Karpas-422 (cell line): Measurements from ENCODE around the gene FAM135A. TPM values are rescaled to one million over a fixed set of nuclear protein-coding genes. Genes with fewer than 3 reads are reported as not detected.

ENCODE experiments used
- DNase-seq: peaks from one replicate; pipeline ENCODE4 v3.0.0-alpha.2; 2015
- H2AFZ ChIP-seq: fragments of 200-600 bp; sonication (generic); 2 replicates; pipeline ENCODE4 v1.6.1; 2014; ENCODE audit warnings: antibody characterized with exemption, low read length, mixed read lengths
- H3K27ac ChIP-seq: fragments of 200-600 bp; sonication (generic); 2 replicates; pipeline ENCODE4 v1.5.1; 2014; ENCODE audit warnings: mild to moderate bottlenecking, low read length, moderate library complexity
- H3K27me3 ChIP-seq: fragments of 200-600 bp; sonication (generic); 2 replicates; pipeline ENCODE4 v1.6.1; 2014; ENCODE audit warnings: low read length, mixed read lengths
- H3K36me3 ChIP-seq: fragments of 200-600 bp; sonication (generic); 2 replicates; pipeline ENCODE4 v1.6.1; 2014; ENCODE audit warnings: low read length, mixed read lengths; ENCODE audit not compliant: insufficient read depth
- H3K4me1 ChIP-seq: fragments of 200-600 bp; sonication (generic); 2 replicates; pipeline ENCODE4 v1.6.1; 2014; ENCODE audit warnings: mild to moderate bottlenecking, low read length, mixed read lengths
- H3K4me2 ChIP-seq: fragments of 200-600 bp; sonication (generic); 2 replicates; pipeline ENCODE4 v1.6.1; 2014; ENCODE audit warnings: low read length, low read depth, mild to moderate bottlenecking; ENCODE audit not compliant: poor library complexity, severe bottlenecking
- H3K4me3 ChIP-seq: fragments of 200-600 bp; sonication (generic); 2 replicates; pipeline ENCODE4 v1.5.1; 2014; ENCODE audit warnings: mild to moderate bottlenecking, antibody characterized with exemption, low read length, mixed read lengths
- H3K79me2 ChIP-seq: fragments of 200-600 bp; sonication (generic); 2 replicates; pipeline ENCODE4 v1.6.1; 2014; ENCODE audit warnings: mild to moderate bottlenecking, low read length, mixed read lengths
- H3K9ac ChIP-seq: fragments of 200-600 bp; sonication (generic); 2 replicates; pipeline ENCODE4 v1.6.0; 2014; ENCODE audit warnings: low read length
- H3K9me2 ChIP-seq: fragments of 200-600 bp; sonication (generic), shearing (Covaris generic); replicated peaks from 2 replicates; pipeline ENCODE4 v1.6.0; 2014; ENCODE audit warnings: mild to moderate bottlenecking, low read length, moderate library complexity; ENCODE audit not compliant: insufficient read depth
- H3K9me3 ChIP-seq: fragments of 300-700, 200-600 bp; sonication (generic); 2 replicates; pipeline ENCODE4 v1.6.1; 2014; ENCODE audit warnings: low read length, mixed read lengths
- H4K20me1 ChIP-seq: fragments of 200-600 bp; sonication (generic); 2 replicates; pipeline ENCODE4 v1.6.1; 2014; ENCODE audit warnings: mild to moderate bottlenecking, antibody characterized with exemption, low read length, low read depth; ENCODE audit not compliant: insufficient read depth
- total RNA-seq: library from RNA; depleted of rRNA; stranded (reverse); fragments of >200 nt; shearing (Covaris generic); gene quantifications from 2 replicates; pipeline ENCODE4 v1.2.3, GENCODE V29; 2014; ENCODE audit warnings: low replicate concordance; rRNA removed

FAM135A gene
- total RNA-seq: 52.9 and 83.0 TPM in 2 replicates

GRCh38 chr6:70413114-70413991 is at the start of gene FAM135A:
TSS of gene FAM135A (plus strand) at chr6:70413508. CDS start at chr6:70428343, 14,835 bp downstream.
- Histone ChIP-seq H3K9ac (peak within 1 kb of the TSS; percentile 84), H3K4me2 (peak within 1 kb of the TSS; percentile 81), H3K4me3 (peak within 1 kb of the TSS; percentile 81), H3K9me3 (no peaks in the 10 kb centered on the region), H3K27me3 (no peaks in the 10 kb centered on the region), H3K79me2 (peaks cover 47% of the 10 kb centered on the region), H4K20me1 (no peaks in the 10 kb centered on the region), H3K27ac (peak within 1 kb of the TSS; percentile 30), H2AFZ (peak within 1 kb of the TSS; percentile 89), H3K36me3 (peaks cover 13% of the 10 kb centered on the region), H3K9me2 (no peaks in the 10 kb centered on the region), H3K4me1 (peaks cover 15% of the 10 kb centered on the region)
- DNase-seq: peak; percentile 98

GRCh38 chr6:70363741-70364493 is 49.4 kb upstream of the FAM135A start:
- no peak overlapping the region for H3K27ac ChIP-seq
- H3K79me2 ChIP-seq: no peaks in the 10 kb centered on the region
- no peaks in the 10 kb centered on the region for H4K20me1 ChIP-seq
- no peaks in the 10 kb centered on the region for H3K4me1 ChIP-seq
- H3K4me2 ChIP-seq: no peak overlapping the region
- H3K9me2 ChIP-seq: no peaks in the 10 kb centered on the region
- H3K9ac ChIP-seq: no peak overlapping the region
- H3K9me3 ChIP-seq: no peaks in the 10 kb centered on the region
- no peaks in the 10 kb centered on the region for H3K27me3 ChIP-seq
- DNase-seq: no peak
- H3K4me3 ChIP-seq: no peak overlapping the region
- no peaks in the 10 kb centered on the region for H3K36me3 ChIP-seq
- H2AFZ ChIP-seq: no peak overlapping the region

GRCh38 chr6:70369332-70369950 is 43.9 kb upstream of the FAM135A start:
- Histone ChIP-seq H3K4me2 (no peak overlapping the region), H3K27ac (no peak overlapping the region), H3K4me1 (no peaks in the 10 kb centered on the region), H4K20me1 (no peaks in the 10 kb centered on the region), H2AFZ (no peak overlapping the region), H3K9me3 (no peaks in the 10 kb centered on the region), H3K9me2 (no peaks in the 10 kb centered on the region), H3K36me3 (no peaks in the 10 kb centered on the region), H3K9ac (no peak overlapping the region), H3K79me2 (no peaks in the 10 kb centered on the region), H3K27me3 (no peaks in the 10 kb centered on the region), H3K4me3 (no peak overlapping the region)
- peak; percentile 87 for DNase-seq

- H3K4me1 ChIP-seq: no peaks in the 10 kb centered on the region
- no peaks in the 10 kb centered on the region for H4K20me1 ChIP-seq
- no peaks in the 10 kb centered on the region for H3K36me3 ChIP-seq
- no peak overlapping the region for H3K9ac ChIP-seq
- no peak overlapping the region for H3K4me2 ChIP-seq
- no peaks in the 10 kb centered on the region for H3K27me3 ChIP-seq
- no peak overlapping the region for H3K27ac ChIP-seq
- DNase-seq: peak; percentile 19
- no peak overlapping the region for H2AFZ ChIP-seq
- no peak overlapping the region for H3K4me3 ChIP-seq
- no peaks in the 10 kb centered on the region for H3K9me2 ChIP-seq
- H3K79me2 ChIP-seq: no peaks in the 10 kb centered on the region
- H3K9me3 ChIP-seq: no peaks in the 10 kb centered on the region
Observed at GRCh38 chr6:70370496-70370895, 42.8 kb upstream of the FAM135A start.

- Histone ChIP-seq H2AFZ (no peak overlapping the region), H3K4me2 (no peak overlapping the region), H3K36me3 (no peaks in the 10 kb centered on the region), H3K4me3 (no peak overlapping the region), H3K27me3 (no peaks in the 10 kb centered on the region), H3K9me3 (no peaks in the 10 kb centered on the region), H3K4me1 (no peaks in the 10 kb centered on the region), H4K20me1 (no peaks in the 10 kb centered on the region), H3K79me2 (no peaks in the 10 kb centered on the region), H3K9me2 (no peaks in the 10 kb centered on the region), H3K9ac (no peak overlapping the region), H3K27ac (no peak overlapping the region)
- peak; percentile 86 for DNase-seq
Observed at GRCh38 chr6:70371454-70372105, 41.7 kb upstream of the FAM135A start.

- H3K9ac ChIP-seq: no peak overlapping the region
Observed at GRCh38 chr6:70375166-70375565, 38.1 kb upstream of the FAM135A start.

GRCh38 chr6:70375882-70376281 is 37.4 kb upstream of the FAM135A start:
- Histone ChIP-seq H3K27ac (no peak overlapping the region), H4K20me1 (no peaks in the 10 kb centered on the region), H3K4me2 (no peak overlapping the region), H3K9me2 (no peaks in the 10 kb centered on the region), H3K4me1 (peaks cover 4% of the 10 kb centered on the region; the same call in 1 of the 2 replicates), H3K79me2 (no peaks in the 10 kb centered on the region), H3K9me3 (no peaks in the 10 kb centered on the region), H3K36me3 (no peaks in the 10 kb centered on the region), H3K27me3 (no peaks in the 10 kb centered on the region), H3K9ac (no peak overlapping the region), H3K4me3 (no peak overlapping the region), H2AFZ (no peak overlapping the region)
- DNase-seq: peak; percentile 55

More at GRCh38 chr6:70375166-70375565, 38.1 kb upstream of the FAM135A start:
- Histone ChIP-seq H3K36me3 (no peaks in the 10 kb centered on the region), H2AFZ (no peak overlapping the region), H3K4me3 (no peak overlapping the region), H4K20me1 (no peaks in the 10 kb centered on the region), H3K27ac (no peak overlapping the region), H3K27me3 (no peaks in the 10 kb centered on the region), H3K79me2 (no peaks in the 10 kb centered on the region), H3K4me1 (peaks cover 3% of the 10 kb centered on the region; the same call in 1 of the 2 replicates), H3K9me3 (no peaks in the 10 kb centered on the region), H3K4me2 (no peak overlapping the region), H3K9me2 (no peaks in the 10 kb centered on the region)
- no peak for DNase-seq
